ENCODE data around the gene CPEB4. TPM values are rescaled to one million over a fixed set of nuclear protein-coding genes. Genes with fewer than 3 reads are reported as not detected.

CPEB4 gene
- total and polyA plus RNA-seq, 9 of the 15 experiments (the other 6 are each of a cell fraction or from before 2014, with no cell fraction given) = 7.4 to 21.3 (median 12.4) TPM

DNA sequence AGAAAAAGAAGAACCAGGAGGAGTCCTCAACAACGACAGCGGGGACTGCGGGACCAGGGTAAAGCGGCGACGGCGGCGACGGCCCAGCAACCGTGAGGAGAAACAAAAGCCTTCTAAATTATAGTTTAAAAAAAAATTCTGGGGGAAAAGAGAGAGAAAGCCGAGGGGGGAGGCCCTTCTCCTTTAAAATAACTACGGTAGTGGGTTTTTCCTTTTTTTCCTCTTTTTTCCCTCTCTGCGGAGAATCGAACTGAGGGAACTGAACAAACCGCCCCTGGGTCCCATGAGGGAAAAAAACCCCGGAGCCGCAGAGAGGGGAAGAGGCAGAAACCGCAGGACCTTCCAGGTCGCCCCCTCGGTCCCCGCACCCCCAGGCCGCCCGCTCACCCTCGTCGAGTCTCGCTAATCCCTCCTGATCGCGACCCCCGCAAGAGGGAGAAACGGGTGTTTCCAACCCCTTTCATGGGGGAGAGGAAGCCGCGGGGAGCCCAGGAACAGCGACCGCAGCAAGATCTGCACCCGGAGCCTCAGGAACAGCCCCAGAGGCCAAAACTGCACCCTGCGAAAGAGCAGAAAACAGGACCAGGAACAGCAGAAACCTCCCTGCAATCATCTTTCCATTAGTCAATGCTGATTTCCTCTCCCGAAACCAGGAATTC lies 453 bp downstream of the CPEB4 start (continued):
- TF ChIP-seq, protein P1, sequence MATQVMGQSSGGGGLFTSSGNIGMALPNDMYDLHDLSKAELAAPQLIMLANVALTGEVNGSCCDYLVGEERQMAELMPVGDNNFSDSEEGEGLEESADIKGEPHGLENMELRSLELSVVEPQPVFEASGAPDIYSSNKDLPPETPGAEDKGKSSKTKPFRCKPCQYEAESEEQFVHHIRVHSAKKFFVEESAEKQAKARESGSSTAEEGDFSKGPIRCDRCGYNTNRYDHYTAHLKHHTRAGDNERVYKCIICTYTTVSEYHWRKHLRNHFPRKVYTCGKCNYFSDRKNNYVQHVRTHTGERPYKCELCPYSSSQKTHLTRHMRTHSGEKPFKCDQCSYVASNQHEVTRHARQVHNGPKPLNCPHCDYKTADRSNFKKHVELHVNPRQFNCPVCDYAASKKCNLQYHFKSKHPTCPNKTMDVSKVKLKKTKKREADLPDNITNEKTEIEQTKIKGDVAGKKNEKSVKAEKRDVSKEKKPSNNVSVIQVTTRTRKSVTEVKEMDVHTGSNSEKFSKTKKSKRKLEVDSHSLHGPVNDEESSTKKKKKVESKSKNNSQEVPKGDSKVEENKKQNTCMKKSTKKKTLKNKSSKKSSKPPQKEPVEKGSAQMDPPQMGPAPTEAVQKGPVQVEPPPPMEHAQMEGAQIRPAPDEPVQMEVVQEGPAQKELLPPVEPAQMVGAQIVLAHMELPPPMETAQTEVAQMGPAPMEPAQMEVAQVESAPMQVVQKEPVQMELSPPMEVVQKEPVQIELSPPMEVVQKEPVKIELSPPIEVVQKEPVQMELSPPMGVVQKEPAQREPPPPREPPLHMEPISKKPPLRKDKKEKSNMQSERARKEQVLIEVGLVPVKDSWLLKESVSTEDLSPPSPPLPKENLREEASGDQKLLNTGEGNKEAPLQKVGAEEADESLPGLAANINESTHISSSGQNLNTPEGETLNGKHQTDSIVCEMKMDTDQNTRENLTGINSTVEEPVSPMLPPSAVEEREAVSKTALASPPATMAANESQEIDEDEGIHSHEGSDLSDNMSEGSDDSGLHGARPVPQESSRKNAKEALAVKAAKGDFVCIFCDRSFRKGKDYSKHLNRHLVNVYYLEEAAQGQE (IDR thresholded peaks at IDR 0.05; ENCODE audit: borderline replicate concordance) = no peak
- TF ChIP-seq, protein P1 (CRISPR knock-in tag; IDR thresholded peaks at IDR 0.05; ENCODE audit: low read depth) = no peak
- TF ChIP-seq HLTF (IDR thresholded peaks at IDR 0.05) = peak; percentile 26; the same call in 1 of the 2 replicates
- TF ChIP-seq NBN (IDR thresholded peaks at IDR 0.05; ENCODE audit: low read depth) = no peak
- TF ChIP-seq, protein P2, sequence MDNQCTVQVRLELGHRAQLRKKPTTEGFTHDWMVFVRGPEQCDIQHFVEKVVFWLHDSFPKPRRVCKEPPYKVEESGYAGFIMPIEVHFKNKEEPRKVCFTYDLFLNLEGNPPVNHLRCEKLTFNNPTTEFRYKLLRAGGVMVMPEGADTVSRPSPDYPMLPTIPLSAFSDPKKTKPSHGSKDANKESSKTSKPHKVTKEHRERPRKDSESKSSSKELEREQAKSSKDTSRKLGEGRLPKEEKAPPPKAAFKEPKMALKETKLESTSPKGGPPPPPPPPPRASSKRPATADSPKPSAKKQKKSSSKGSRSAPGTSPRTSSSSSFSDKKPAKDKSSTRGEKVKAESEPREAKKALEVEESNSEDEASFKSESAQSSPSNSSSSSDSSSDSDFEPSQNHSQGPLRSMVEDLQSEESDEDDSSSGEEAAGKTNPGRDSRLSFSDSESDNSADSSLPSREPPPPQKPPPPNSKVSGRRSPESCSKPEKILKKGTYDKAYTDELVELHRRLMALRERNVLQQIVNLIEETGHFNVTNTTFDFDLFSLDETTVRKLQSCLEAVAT (IDR thresholded peaks at IDR 0.05) = peak in 1 of 2 experiments; percentile 96; a peak in 3 of 4 replicates
- TF ChIP-seq KLF13 (tag; IDR thresholded peaks at IDR 0.05; ENCODE audit: borderline replicate concordance, low read depth) = no peak
- no peak for TF ChIP-seq NCOA2 (IDR thresholded peaks at IDR 0.05; ENCODE audit: partially characterized antibody in 2 of 2)
- TF ChIP-seq ZNF431 (CRISPR knock-in tag; IDR thresholded peaks at IDR 0.05) = no peak
- TF ChIP-seq BACH1 (tag; IDR thresholded peaks at IDR 0.05) = no peak
- no peak for TF ChIP-seq RCOR1 (IDR thresholded peaks at IDR 0.05; ENCODE audit: borderline replicate concordance in 1 of 2, low read depth in 2 of 2, low read length in 2 of 2)
- TF ChIP-seq NEUROD1 (IDR thresholded peaks at IDR 0.05; ENCODE audit: borderline replicate concordance, low read depth, low read length, partially characterized antibody) = no peak
- no peak for TF ChIP-seq BCL6 (CRISPR knock-in tag; IDR thresholded peaks at IDR 0.05)
- no peak for TF ChIP-seq NUFIP1 (IDR thresholded peaks at IDR 0.05; ENCODE audit: partially characterized antibody)
- no peak for TF ChIP-seq RAD21 (CRISPR knock-in tag; conservative IDR thresholded peaks at IDR 0.05 in 1 of 2, IDR thresholded peaks at IDR 0.05 in 1 of 2)
- TF ChIP-seq SRSF3 (IDR thresholded peaks at IDR 0.05; ENCODE audit: insufficient read depth, low read length) = no peak
- no peak for TF ChIP-seq ZNF174 (CRISPR knock-in tag; IDR thresholded peaks at IDR 0.05)
- TF ChIP-seq ARID1B (IDR thresholded peaks at IDR 0.05) = no peak
- TF ChIP-seq NR2F6 (CRISPR knock-in tag; IDR thresholded peaks at IDR 0.05) = no peak
- TF ChIP-seq, protein P3, sequence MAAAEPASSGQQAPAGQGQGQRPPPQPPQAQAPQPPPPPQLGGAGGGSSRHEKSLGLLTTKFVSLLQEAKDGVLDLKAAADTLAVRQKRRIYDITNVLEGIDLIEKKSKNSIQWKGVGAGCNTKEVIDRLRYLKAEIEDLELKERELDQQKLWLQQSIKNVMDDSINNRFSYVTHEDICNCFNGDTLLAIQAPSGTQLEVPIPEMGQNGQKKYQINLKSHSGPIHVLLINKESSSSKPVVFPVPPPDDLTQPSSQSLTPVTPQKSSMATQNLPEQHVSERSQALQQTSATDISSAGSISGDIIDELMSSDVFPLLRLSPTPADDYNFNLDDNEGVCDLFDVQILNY (CRISPR knock-in tag; IDR thresholded peaks at IDR 0.05) = no peak
